ENCODE measurements around the gene ZFPM1.

Gene ZFPM1

DNA sequence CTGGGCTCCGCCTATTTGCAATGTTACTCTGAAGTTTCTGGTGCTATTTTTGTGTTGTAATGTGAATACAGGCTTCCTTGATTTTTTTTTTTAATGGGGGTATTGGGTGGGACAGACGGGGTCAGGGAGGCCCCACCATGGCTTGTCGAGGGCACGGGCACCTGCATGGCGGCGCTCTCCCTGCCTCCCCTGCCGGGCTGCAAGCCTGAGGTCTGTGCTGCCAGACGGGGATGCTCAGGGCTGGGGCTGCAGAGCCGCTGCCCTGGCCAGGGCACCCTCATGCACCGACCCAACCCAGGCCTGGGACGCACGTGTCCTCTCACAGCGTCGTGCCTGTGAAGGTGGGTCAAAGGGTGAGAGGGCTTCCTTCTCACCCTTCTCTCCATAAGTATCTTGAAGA, 13.0 kb upstream of the ZFPM1 start:
- no peak for TF ChIP-seq CTCF (IDR thresholded peaks at IDR 0.05; ENCODE audit: extremely low read depth, missing control alignments)
- DNase-seq (ENCODE audit: low spot score): no peak

DNA sequence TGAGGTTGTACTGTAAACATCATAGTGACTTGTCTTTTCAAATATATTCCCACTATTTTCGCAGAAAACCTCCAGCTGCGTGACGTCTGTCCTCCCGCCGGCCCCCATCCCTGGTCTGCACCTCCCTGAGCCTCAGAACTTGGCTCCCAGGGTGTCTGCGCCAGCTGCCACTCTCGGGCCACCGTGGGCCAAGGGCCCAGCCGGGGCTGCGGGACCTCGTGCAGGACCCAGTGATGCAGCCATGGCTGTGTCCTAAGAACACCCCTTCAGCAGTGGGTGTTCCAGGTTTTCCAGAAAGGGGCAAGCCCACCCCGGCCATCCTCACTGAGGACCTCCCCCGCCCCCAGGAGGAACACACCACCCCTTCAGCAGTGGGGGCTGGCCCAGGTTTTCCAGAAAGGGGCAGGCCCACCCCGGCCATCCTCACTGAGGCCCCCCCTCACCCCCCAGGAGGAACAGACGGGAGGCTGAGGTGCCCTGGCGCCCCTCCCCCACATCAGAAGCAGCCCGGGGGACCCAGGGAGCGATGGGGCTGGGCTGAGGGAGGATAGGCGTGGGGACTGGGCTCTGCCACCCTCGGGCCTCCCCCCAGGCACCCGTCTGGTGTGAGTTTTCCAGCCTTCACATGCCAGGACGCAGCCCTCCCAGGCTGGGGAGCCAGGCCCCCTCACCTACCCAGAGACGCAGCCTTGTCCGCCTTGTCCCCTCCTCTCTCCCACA, 12.2 kb upstream of the ZFPM1 start:
- TF ChIP-seq CTCF (IDR thresholded peaks at IDR 0.05; ENCODE audit: extremely low read depth, missing control alignments): no peak

DNA sequence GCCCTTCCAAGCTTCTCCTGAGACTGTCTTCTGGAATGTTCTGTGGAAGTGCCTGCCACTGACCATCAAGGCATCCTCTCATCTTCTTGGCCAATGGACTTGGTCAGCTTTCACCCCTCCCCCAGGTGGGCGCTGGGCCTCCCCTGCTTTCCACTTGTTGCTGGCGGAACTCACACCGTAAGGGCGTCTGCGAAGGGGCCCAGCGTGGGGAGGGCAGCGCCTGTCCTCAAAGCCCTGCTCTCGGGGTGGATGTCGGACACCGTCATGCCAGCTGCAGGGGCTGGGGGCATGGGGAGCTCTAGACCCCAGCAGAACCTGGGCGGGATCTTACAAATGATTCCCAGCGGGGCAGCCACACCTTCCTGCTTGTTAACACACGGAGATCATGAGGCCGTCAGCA, 11.6 kb upstream of the ZFPM1 start:
- DNase-seq (ENCODE audit: low spot score): no peak
- TF ChIP-seq CTCF (IDR thresholded peaks at IDR 0.05; ENCODE audit: extremely low read depth, missing control alignments): no peak

More for the DNA sequence above, 12.2 kb upstream of the ZFPM1 start:
- no peak for DNase-seq (ENCODE audit: low spot score)

DNA sequence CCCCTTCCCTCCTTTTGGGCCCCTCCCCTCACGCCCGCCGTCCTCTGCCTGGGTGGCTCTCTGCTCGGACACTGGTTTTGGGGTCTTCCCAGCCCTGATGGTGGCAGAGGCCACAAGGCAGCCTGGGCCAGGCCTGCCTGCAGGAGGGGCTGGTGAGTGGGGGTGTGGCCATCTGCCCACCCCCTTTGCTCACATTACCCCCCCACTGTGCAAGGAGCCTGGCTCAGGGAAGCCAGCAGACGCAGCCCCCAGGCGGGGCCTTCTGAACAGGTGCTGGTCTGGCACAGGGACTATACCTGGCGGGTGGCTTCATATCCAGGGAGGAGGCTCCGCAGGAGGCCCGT, 10.7 kb upstream of the ZFPM1 start:
- TF ChIP-seq CTCF (IDR thresholded peaks at IDR 0.05; ENCODE audit: extremely low read depth, missing control alignments): no peak
- no peak for DNase-seq (ENCODE audit: low spot score)

- peak; percentile 95 for DNase-seq (ENCODE audit: low spot score)
- peak; percentile 96 for TF ChIP-seq CTCF (IDR thresholded peaks at IDR 0.05; ENCODE audit: extremely low read depth, missing control alignments)
These were observed 10.1 kb upstream of the ZFPM1 start for GRCh38 chr16:88442727-88443576.

- no peak for TF ChIP-seq CTCF (IDR thresholded peaks at IDR 0.05; ENCODE audit: extremely low read depth, missing control alignments)
- DNase-seq (ENCODE audit: low spot score): no peak
These were observed 8.1 kb upstream of the ZFPM1 start for GRCh38 chr16:88444826-88445582.

DNA sequence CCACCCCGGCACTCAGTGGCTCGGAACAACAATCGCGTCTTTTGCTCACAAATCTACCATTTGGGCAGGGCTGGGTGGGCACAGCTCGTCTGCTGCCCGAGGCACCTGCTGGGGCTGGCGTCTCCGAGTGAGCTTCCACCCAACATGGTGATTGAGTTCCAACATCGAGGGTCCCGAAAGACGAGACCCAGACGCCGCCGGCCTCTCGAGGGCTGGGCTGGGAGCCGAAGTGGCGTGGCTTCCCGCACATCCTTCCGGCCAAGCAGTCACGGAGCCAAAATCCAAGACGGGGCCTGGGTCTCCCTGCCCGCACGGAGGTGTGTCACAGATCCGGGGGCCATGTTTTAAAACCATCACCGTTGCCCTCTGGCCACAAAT, 7.5 kb upstream of the ZFPM1 start:
- no peak for TF ChIP-seq CTCF (IDR thresholded peaks at IDR 0.05; ENCODE audit: extremely low read depth, missing control alignments)
- DNase-seq (ENCODE audit: low spot score): no peak
